Esophagus squamous epithelium (tissue), 5 donors: ENCODE measurements around the gene CACNB2. TPM values are rescaled to one million over a fixed set of nuclear protein-coding genes. Genes with fewer than 3 reads are reported as not detected.

Experiments
- DNase-seq: peaks from one replicate; lab custom pipeline; 2025; lab: John Stamatoyannopoulos, UW
- H3K27ac ChIP-seq, 4 donors: fragments of 200-600 bp; sonication (generic); one replicate each; pipeline ENCODE4 v1.5.1; 2016 to 2019; ENCODE audit warnings: mild to moderate bottlenecking in 1 of 4
- H3K27me3 ChIP-seq, 4 donors: fragments of 200-600 bp; sonication (generic); 1 replicate in 3 of 4; 2 replicates in 1 of 4; pipeline versions ENCODE4 v1.5.1 to v1.6.0; 2017 to 2021; ENCODE audit warnings: antibody characterized with exemption in 1 of 4
- H3K36me3 ChIP-seq, 3 donors: fragments of 200-600 bp; sonication (generic); one replicate each; pipeline ENCODE4 v1.5.1; 2016 to 2019
- H3K4me1 ChIP-seq, 3 donors: fragments of 200-600 bp; sonication (generic); one replicate each; pipeline ENCODE4 v1.5.1; 2017 to 2019
- H3K4me3 ChIP-seq, 4 donors: fragments of 200-600 bp; sonication (generic); 1 replicate in 3 of 4; 2 replicates in 1 of 4; pipeline ENCODE4 v1.5.1; 2016 to 2019; ENCODE audit warnings: mild to moderate bottlenecking in 2 of 4, moderate library complexity in 1 of 4
- H3K9me3 ChIP-seq, 3 donors: fragments of 200-600 bp; sonication (generic); one replicate each; pipeline ENCODE4 v1.5.1; 2016 to 2019
- POLR2A ChIP-seq, 4 donors: fragments of 450-650 bp; IDR thresholded peaks; one replicate each; pipeline ENCODE4 v1.6.1; 2017; ENCODE audit warnings: antibody characterized with exemption in 4 of 4, mild to moderate bottlenecking in 4 of 4, moderate library complexity in 3 of 4
- WGBS, 2 donors: methylation state at CpG; one replicate each; pipeline ENCODE4 v1.1.5; 2018; 5-methylcytosine and 5-hydroxymethylcytosine counted together
- intact Hi-C: fragments of 100-400 bp; cut with DNase I; formaldehyde crosslinking; loops from one replicate; pipeline ENCODE4 v1.15.0; 2022
- total RNA-seq, 4 donors: library from RNA; depleted of rRNA; stranded (reverse); fragments of >200 nt; gene quantifications; one replicate each; pipeline ENCODE4 v1.1.0, GENCODE V29; 2016
- TF ChIP-seq, protein P1 (sequence below), 6 experiments: fragments of 450-650 bp in 4 of 6; fragments of 200-600 bp in 2 of 6; sonication (generic) in 2 of 6; IDR thresholded peaks; one replicate each; pipeline ENCODE4 v1.5.1; 2016 to 2019; ENCODE audit warnings: antibody characterized with exemption in 6 of 6, mild to moderate bottlenecking in 4 of 6, moderate library complexity in 4 of 6
- donor health status: DM: yes; HTN: yes; CAD: no.

The CACNB2 gene
- total RNA-seq, 4 donors from 2014 or later = 0.91 to 37.0 (median 5.7) TPM

DNA sequence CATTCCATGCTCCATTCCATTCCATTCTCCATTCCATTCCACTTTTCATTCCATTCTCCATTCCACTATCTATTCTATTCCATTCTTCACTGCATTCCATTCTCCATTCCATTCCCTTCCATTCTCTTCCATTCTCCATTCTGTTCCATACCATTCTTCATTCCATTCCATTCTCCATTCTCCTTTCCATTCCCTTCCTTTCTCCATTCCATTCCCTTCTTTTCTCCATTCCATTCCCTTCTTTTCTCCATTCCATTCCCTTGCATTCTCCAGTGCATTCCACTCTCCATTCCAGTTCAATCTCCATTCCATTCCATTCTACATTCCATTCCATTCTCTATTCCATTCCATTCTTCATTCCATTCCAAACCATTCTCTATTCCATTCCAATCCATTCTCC, 430.9 kb downstream of the CACNB2 start:
- no peaks in the 10 kb centered on the region for H3K4me1 ChIP-seq
- H3K27me3 ChIP-seq = no peaks in the 10 kb centered on the region
- peaks cover 0 to 15% (median 0%) of the 10 kb centered on the region in 3 donors for H3K36me3 ChIP-seq
- no peak overlapping the region for H3K4me3 ChIP-seq
- H3K27ac ChIP-seq = no peak overlapping the region
- H3K9me3 ChIP-seq = peaks cover 0 to 17% (median 0%) of the 10 kb centered on the region in 3 donors
- DNase-seq = no peak
- TF ChIP-seq, protein P1, sequence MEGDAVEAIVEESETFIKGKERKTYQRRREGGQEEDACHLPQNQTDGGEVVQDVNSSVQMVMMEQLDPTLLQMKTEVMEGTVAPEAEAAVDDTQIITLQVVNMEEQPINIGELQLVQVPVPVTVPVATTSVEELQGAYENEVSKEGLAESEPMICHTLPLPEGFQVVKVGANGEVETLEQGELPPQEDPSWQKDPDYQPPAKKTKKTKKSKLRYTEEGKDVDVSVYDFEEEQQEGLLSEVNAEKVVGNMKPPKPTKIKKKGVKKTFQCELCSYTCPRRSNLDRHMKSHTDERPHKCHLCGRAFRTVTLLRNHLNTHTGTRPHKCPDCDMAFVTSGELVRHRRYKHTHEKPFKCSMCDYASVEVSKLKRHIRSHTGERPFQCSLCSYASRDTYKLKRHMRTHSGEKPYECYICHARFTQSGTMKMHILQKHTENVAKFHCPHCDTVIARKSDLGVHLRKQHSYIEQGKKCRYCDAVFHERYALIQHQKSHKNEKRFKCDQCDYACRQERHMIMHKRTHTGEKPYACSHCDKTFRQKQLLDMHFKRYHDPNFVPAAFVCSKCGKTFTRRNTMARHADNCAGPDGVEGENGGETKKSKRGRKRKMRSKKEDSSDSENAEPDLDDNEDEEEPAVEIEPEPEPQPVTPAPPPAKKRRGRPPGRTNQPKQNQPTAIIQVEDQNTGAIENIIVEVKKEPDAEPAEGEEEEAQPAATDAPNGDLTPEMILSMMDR (IDR thresholded peaks at IDR 0.05) = no peak
- TF ChIP-seq POLR2A (IDR thresholded peaks at IDR 0.05) = no peak
- intact Hi-C loops = no loop called here

DNA sequence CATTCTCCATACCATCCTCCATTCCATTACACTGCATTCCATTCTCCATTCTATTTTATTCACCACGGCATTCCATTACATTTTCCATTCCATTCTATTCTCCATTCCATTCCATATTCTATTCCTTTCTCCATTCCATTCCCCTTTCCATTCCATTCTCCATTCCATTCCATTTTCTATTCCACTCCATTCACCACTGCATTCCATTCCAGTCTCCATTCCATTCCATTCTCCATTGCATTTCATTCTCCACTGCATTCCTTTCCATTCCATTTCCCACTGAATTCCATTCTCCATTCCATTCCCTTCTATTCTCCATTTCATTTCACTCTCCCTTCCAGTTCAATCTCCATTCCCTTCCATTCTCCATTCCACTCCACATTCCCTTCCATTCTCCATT, 431.6 kb downstream of the CACNB2 start:
- H3K36me3 ChIP-seq = peaks cover 0 to 22% (median 0%) of the 10 kb centered on the region in 3 donors
- H3K9me3 ChIP-seq = peaks cover 0 to 11% (median 0%) of the 10 kb centered on the region in 3 donors
- TF ChIP-seq POLR2A (IDR thresholded peaks at IDR 0.05) = no peak
- TF ChIP-seq, protein P1 (IDR thresholded peaks at IDR 0.05) = no peak
- intact Hi-C loops = no loop called here
- H3K27me3 ChIP-seq = no peaks in the 10 kb centered on the region
- no peak overlapping the region for H3K4me3 ChIP-seq
- no peaks in the 10 kb centered on the region for H3K4me1 ChIP-seq
- DNase-seq = no peak
- no peak overlapping the region for H3K27ac ChIP-seq
- WGBS, 2 donors = 93 to 94% methylated on average over 1 of the region's 1 CpG

DNA sequence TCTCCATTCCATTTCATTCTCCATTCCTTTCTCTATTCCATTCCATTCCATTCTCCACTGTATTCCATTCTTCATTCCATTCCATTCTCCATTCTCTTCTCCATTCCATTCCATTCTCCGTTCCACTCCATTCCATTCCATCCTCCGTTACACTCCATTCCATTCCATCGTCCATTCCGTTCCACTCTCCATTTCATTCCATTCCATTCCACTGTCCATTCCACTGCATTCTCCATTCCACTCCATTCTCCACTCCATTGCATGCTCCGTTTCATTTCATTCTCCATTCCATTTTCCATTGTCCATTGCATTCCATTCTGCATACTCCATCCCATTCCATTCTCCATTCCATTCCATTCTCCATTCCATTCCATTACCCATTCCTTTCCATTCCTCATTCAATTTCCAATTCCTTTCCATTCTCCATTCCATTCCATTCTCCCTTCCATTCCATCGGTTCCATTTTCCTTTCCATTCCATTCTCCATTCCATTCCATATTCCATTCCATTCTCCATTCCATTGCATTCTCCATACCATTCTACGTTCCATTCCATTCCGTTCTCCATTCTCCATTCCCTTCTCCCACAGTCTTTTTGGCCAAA, 432.8 kb downstream of the CACNB2 start:
- TF ChIP-seq, protein P1 (IDR thresholded peaks at IDR 0.05) = no peak
- no peak for TF ChIP-seq POLR2A (IDR thresholded peaks at IDR 0.05)
- Histone ChIP-seq H3K9me3 (peaks cover 0 to 20% (median 0%) of the 10 kb centered on the region in 3 donors), H3K4me1 (no peaks in the 10 kb centered on the region), H3K27ac (no peak overlapping the region), H3K27me3 (no peaks in the 10 kb centered on the region), H3K36me3 (peaks cover 0 to 35% (median 0%) of the 10 kb centered on the region in 3 donors), H3K4me3 (no peak overlapping the region)
- intact Hi-C loops = no loop called here
- WGBS, 2 donors = 97% methylated on average over 8 of the region's 8 CpGs
- no peak for DNase-seq

DNA sequence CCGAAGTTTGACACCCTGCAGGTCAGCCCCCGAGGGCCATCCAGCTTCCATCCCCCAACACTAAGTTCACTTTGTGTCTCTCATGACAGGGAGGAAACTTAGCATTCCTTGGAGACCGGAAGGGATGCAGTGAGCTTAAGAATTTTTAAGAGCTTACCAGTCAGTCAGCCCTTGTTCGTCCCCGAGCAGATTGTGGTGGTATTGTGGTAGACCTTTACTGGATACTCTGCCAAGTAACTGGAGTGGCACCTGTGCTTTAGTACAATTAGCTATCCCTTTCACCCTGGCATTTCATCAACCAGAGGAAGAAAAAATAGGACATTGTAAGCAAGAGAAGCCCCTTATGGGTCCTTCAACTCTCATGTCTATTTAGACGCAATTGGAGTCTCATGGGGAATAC, 436.4 kb downstream of the CACNB2 start:
- H3K27ac ChIP-seq = no peak overlapping the region
- TF ChIP-seq POLR2A (IDR thresholded peaks at IDR 0.05) = no peak
- TF ChIP-seq, protein P1 (IDR thresholded peaks at IDR 0.05) = no peak
- H3K4me3 ChIP-seq = no peak overlapping the region
- H3K36me3 ChIP-seq = peaks cover 0 to 70% (median 0%) of the 10 kb centered on the region in 3 donors
- H3K4me1 ChIP-seq = no peaks in the 10 kb centered on the region
- 87 to 88% methylated on average over 4 to 5 of the region's 6 CpGs for WGBS, 2 donors
- DNase-seq = no peak
- peaks cover 0 to 26% (median 0%) of the 10 kb centered on the region in 3 donors for H3K9me3 ChIP-seq
- intact Hi-C loops = no loop called here
- no peaks in the 10 kb centered on the region for H3K27me3 ChIP-seq

DNA sequence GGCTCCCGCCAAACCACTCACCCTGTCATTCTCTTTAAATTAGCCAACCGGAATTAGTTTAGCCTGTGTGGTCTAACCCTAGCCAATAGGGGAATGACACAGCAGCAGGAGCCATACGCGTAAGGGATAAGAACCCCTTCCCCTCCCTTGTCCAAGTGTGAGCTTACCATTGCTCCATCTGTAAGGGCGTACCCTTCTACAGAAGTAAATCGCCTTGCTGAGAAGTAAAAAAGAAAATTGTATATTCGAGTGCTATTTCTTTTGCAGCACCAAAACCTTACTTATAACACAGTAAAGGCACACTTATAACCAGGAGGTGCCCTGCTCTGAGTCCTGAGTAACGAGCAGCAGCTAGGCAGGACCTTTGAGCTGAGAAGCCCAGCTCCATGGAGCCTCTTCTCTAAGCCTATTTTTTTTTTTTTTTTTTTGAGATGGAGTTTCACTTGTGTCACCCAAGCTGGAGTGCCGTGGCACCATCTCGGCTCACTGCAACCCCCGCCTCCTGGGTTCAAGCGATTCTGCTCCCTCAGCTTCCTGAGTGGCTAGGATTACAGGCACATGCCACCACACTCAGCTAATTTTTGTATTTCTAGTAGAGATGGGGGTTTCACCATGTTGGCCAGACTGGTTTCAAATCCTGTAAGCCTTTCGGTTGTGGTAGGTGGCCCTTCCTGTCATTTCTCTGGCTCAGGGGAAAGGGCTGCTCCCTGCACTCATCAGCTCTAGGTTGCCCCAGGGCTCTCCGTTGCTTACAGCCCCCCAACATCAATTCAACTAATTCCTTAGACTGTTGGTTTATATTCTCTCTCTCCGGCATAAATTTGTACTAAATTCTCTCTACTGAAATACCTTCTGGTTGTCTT, 437.8 kb downstream of the CACNB2 start:
- Histone ChIP-seq H3K27me3 (no peaks in the 10 kb centered on the region), H3K9me3 (peaks cover 0 to 20% (median 0%) of the 10 kb centered on the region in 3 donors), H3K4me3 (no peak overlapping the region), H3K36me3 (peaks cover 0 to 83% (median 0%) of the 10 kb centered on the region in 3 donors), H3K27ac (no peak overlapping the region), H3K4me1 (no peaks in the 10 kb centered on the region)
- DNase-seq = no peak
- no peak for TF ChIP-seq POLR2A (IDR thresholded peaks at IDR 0.05)
- TF ChIP-seq, protein P1 (IDR thresholded peaks at IDR 0.05) = no peak
- WGBS, 2 donors = 93 to 96% methylated on average over 11 to 12 of the region's 15 CpGs
- intact Hi-C loops = no loop called here
